Smooth muscle cell of the brain vasculature (primary cell): ENCODE measurements around the gene PSMD6.
A peak's percentile ranks its signal among the peaks of the same experiment; 100 is the strongest.

ENCODE experiments used
- DNase-seq: peaks from one replicate; pipeline ENCODE4 v3.0.0-alpha.2; 2012; ENCODE audit warnings: low read depth, low spot score

The PSMD6 gene

DNA sequence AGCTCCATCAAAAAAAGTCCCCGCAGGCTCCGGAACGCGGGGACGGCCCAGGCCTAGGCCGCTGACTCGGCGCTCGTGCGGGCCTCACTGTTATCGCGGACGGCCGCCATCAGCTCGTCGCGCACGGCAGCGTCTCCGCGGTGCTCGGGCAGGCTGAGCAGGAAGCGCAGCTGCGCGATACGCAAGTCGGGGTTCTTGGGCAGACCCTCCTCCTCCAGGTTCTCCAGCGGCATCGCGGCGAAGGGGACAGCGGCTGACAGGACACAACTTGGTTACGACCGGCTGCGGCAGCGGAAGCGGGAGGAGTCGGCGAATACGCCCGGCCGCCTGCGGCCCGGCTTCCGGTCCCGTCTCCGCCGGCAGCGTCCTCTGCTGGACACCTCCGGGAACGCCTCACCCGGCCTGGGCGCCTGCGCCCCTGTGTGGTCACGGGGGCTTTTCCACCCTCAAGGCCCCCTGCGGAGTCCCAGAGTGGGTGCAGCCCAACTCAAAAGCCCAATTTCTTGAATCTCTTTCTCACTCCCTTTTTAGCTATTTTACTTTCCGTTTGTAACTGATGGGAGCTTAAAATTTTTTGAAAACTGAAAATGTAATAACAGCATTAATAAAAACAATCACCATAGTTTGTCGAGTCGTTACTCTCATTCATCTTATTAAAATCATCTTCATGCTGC lies at the start of gene PSMD6:
TSS of gene PSMD6 (minus strand) at position 308 of the 674 bp plus-strand sequence. CDS start at position 233, 75 bp downstream.
- DNase-seq: peak; percentile 53

- no peak for DNase-seq
Observed at GRCh38 chr3:64072126-64072525, 48.8 kb upstream of the PSMD6 start.

- DNase-seq: no peak
Observed at GRCh38 chr3:64070704-64071103, 47.4 kb upstream of the PSMD6 start.

GRCh38 chr3:64067506-64068346 lies 44.4 kb upstream of the PSMD6 start:
- DNase-seq: no peak

- DNase-seq: no peak
Observed at GRCh38 chr3:64064804-64065203, 41.5 kb upstream of the PSMD6 start.

GRCh38 chr3:64063983-64064438 lies 40.7 kb upstream of the PSMD6 start:
- no peak for DNase-seq

- no peak for DNase-seq
Observed at GRCh38 chr3:64063207-64063982, 40.1 kb upstream of the PSMD6 start.

GRCh38 chr3:64061628-64062027 lies 38.3 kb upstream of the PSMD6 start:
- DNase-seq: no peak

GRCh38 chr3:64059484-64060175 lies 36.3 kb upstream of the PSMD6 start:
- no peak for DNase-seq

DNA sequence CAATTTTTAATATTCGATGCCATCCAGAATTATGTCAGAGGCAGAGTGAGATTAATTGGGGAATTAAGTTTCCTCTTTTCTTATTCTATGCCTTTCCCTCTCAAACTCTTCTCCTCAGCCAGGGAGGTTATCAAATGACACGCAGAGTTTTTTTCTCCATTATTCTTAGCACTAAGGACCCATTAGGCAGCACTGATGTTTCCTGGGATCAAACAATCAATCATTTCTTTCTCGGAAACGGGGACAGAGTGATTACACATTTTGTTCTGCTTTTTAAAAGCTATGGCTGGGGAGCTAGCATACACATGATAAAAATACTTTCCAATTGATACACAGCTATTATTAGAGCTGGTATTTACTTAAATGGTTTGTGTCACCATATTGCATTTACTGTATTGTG lies 35.3 kb upstream of the PSMD6 start:
- DNase-seq: no peak

- no peak for DNase-seq
Observed at GRCh38 chr3:64057231-64057630, 33.9 kb upstream of the PSMD6 start.

DNA sequence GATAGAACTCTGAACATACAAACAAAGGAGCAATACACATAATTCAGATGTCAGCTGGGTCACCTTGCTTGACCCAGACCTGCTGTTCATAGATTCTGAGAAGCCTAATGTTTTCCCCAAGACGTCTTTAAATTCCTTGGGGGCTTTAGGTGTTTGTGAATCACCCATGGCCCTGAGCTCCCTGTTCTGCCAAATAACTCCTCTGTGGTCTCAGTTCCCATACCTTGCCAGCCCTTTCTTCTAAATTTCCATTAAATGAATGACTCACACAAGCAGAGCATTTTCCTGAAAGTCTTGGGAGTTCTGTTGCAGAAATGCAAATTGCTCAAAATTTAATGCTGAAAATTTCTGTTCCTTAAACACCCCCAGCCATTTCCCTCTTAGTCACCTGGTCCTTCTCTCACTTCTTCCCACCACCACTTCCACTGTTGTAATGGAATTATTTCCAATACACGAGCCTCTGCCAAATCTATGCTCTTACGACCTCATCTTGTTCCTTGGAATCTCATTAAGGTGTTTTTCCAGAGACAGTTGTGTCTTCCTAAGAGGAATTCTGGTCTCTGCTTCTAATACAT lies 33.4 kb upstream of the PSMD6 start:
- DNase-seq: no peak

GRCh38 chr3:64055076-64055475 lies 31.8 kb upstream of the PSMD6 start:
- no peak for DNase-seq

- DNase-seq: no peak
Observed at GRCh38 chr3:64054488-64054887, 31.2 kb upstream of the PSMD6 start.

DNA sequence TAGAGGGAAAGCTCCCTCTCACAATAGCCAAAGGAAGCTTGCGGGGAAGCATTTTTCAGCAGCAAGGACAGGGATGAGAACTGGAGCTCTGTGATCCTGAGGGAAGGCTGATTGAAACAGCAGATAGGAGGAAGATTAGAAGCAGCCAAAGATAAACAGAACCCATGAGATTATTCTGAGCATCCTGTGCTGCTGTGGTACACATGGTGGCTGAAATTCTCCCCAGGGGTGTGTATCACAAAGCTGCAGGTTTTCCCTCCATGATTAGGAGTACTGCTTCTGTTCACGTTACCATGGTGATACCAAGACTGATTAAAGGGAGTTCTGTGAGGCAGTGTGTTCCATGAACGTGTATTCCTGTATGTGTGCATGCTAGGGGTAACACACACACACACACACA lies 30.3 kb upstream of the PSMD6 start:
- DNase-seq: no peak

GRCh38 chr3:64053117-64053516 lies 29.8 kb upstream of the PSMD6 start:
- DNase-seq: no peak

GRCh38 chr3:64049832-64050231 lies 26.5 kb upstream of the PSMD6 start:
- no peak for DNase-seq

GRCh38 chr3:64049136-64049535 lies 25.8 kb upstream of the PSMD6 start:
- DNase-seq: no peak

DNA sequence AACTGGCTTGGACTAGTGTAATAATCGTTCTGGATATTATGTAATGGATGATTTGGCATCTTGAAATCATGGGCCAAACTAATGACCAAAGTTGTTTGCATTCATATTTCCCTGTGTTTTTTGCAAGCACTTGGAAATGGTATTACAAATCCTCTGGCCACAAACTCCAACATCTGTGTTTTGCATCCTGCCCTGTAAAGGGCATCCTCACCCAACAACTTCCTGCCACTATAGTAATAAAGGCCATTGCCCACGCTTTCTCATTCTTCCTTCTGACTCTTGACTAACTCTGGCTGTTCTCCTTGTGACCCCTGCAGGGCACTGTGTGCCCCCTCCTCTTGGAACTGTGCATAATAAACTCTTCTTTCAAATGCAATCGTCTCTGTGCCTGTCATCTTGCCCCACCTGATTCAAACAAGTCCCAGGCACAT lies 25.4 kb upstream of the PSMD6 start:
- DNase-seq: no peak

DNA sequence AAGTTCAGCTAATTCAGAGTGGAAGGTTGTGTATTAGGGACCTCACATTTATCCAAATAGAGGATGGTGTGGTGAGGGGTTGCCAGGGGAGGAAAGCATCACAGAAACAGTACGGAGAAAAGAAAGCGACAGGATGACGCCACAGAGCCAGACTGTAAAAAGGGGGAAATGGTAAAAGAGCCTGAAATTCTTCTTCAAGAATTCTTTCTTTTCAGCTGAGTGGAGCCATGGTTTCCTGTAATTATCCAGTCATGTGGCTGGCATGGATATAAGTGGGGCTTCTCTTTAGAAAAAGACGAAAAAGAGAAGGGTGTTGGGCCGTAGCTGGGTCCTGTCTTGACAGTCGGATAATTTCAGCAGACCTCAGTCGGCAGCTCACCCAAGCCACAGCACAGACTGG lies 24.5 kb upstream of the PSMD6 start:
- no peak for DNase-seq

- DNase-seq: no peak
Observed at GRCh38 chr3:64046996-64047594, 23.8 kb upstream of the PSMD6 start.
